ENCODE results near the gene CFAP74.

DNA sequence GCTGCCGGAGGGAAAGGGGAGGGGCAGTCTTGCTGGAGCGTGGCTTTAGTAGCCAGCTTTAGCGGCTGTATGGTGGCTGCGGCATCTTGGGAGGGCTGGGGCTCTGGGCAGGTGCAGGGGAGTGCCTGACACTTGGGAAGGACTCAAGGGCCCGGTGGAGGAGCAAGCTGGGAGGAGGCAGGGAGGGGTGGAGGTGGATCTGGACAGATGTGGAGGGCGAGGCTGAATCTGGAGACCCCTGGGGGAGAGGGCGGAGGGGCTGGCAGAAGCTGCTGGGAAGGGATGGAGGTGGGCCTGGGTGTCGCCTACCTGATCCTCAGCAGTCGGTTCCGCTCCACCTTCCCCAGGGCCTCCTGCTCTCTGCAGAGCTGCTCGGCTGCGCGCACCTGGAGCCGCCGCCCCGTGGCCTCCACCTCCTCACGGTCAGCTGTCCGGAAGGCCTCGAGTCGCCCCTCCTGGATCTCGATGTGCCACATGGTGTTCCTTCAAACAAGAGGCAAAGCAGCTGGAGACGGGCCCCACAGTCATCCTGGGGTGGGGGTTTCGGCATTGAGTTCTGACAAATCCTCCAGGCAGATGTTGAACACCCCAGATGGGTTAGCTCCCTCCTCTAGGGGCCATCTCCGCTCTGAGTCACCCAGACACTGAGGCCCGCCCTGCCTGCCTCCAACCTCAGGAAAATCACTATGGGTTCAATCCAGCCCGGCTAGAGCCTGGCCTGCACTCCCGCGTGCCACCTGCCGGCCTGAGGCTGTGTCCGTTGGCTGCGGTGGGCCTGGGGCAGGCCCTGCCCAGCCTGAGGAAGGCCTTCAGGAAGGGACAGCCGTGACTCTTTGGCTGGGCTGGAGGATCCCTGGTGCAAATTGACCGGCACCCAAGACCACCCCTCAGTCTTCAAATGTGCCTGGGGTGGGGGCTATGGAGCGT, 29.6 kb downstream of the CFAP74 start:
- TF ChIP-seq, protein P1, sequence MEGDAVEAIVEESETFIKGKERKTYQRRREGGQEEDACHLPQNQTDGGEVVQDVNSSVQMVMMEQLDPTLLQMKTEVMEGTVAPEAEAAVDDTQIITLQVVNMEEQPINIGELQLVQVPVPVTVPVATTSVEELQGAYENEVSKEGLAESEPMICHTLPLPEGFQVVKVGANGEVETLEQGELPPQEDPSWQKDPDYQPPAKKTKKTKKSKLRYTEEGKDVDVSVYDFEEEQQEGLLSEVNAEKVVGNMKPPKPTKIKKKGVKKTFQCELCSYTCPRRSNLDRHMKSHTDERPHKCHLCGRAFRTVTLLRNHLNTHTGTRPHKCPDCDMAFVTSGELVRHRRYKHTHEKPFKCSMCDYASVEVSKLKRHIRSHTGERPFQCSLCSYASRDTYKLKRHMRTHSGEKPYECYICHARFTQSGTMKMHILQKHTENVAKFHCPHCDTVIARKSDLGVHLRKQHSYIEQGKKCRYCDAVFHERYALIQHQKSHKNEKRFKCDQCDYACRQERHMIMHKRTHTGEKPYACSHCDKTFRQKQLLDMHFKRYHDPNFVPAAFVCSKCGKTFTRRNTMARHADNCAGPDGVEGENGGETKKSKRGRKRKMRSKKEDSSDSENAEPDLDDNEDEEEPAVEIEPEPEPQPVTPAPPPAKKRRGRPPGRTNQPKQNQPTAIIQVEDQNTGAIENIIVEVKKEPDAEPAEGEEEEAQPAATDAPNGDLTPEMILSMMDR (IDR thresholded peaks at IDR 0.05): no peak
- no peak for TF ChIP-seq POLR2A (IDR thresholded peaks at IDR 0.05)

Data from heart left ventricle (tissue), 13 donors.